GM21390 (cell line): ENCODE measurements around the gene S100P.

ENCODE experiments used
- ATAC-seq: cut with Tn5 transposase; IDR thresholded peaks from one replicate; pipeline ENCODE4 v1.9.1; 2021; ENCODE audit not compliant: unreplicated experiment

Gene S100P

DNA sequence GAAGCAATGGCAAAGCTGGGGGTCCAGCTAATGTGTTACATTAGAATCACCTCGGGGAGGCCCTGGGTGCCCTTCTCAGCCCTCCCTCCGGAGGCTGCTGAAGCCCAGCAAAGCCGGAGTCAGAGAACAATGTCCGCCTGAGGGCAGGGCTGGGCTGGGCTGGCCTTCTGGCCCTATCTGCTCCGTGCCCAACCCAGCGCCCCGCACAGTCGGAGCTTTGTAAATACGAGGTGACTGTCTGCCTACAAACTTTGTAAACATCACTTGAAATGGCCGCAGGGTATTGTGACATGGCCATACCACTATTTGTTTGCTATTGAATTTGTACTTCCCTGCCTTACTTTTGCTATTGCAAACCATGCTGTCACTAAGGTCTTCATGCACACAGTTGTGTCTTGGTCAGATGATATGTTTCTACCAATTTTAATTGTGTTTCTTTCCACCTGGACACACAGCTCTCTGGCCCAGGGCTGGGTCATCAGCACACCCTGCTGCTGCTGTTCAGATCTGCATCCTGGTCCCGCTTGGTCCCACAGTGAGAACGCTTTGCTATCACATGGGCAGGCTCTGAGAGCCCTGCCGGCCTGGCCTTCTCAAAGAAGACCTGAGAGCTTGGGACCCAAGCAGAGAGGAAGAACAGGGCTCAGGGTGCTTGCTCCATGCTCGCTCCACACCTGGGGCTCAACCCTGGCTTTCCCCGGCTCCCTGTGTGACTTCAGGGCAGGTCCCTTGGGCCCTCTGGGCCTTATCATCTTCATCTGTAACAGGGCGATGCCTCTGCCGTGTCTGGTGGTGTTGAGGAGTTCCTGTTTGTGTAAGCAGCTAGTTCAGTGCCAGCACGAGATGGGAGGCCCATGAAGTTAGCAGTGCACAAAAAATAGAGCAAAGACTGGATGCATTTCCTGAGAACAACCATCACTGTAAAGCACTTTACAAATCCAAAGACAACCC, 2.3 kb downstream of the S100P start:
- no peak for ATAC-seq

DNA sequence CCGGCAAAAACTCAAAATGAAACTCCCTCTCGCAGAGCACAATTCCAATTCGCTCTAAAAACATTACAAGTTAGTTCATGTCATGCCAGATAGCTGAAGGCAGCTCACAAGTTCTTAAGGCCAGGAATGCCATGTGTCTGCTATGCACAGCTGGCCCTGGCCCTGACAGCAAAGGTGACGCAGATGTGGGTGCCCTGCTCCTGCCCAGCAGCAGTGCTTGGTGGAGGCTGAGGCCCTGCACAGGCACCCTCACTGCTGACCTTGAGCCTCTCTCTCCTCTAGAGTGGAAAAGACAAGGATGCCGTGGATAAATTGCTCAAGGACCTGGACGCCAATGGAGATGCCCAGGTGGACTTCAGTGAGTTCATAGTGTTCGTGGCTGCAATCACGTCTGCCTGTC, 2.9 kb downstream of the S100P start:
- no peak for ATAC-seq

- no peak for ATAC-seq
Measured at GRCh38 chr4:6697131-6697530, 3.5 kb downstream of the S100P start.

GRCh38 chr4:6699388-6699787, 5.7 kb downstream of the S100P start:
- no peak for ATAC-seq

- no peak for ATAC-seq
Measured at GRCh38 chr4:6699903-6700302, 6.2 kb downstream of the S100P start.

- ATAC-seq = no peak
Measured at GRCh38 chr4:6701371-6701770, 7.7 kb downstream of the S100P start.

- ATAC-seq = no peak
Measured at GRCh38 chr4:6702761-6703160, 9.1 kb downstream of the S100P start.

DNA sequence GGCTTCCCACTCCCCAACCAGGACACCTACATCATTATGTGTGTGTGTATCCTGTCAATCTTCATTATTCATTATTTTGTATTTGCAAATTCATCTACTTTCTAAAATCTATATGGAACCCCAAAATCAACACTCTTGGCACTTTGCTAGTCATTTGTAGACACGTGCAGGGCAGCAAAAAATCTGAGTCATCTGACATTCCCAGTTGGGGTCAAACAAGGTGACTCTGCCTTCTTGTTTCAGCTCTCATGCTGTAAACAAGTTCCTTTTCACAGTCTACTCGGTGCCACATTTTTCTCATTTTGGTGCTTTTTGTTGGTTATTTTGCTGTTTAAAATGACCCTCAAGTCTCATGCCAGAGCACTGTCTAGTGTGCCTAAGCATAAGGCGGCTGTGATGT, 10.1 kb downstream of the S100P start:
- ATAC-seq = no peak

DNA sequence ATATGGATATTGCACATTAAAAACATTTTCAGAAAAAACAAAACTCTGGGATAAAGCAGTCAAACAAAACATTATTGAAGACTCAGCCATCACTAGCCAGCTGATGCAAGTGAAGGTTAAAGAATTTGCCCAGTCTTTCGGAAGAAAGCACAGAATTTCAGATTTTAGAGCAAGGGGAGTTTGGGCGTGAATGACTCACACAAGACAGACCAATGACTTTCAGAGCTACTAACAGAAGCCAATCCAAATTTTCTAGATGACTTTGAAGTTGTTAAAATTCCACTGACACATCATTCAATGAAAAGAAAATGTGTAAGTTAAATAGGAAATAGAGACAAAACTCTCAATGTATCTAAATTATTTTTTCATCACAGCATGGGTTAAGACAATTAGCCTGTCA, 12.0 kb downstream of the S100P start:
- no peak for ATAC-seq

DNA sequence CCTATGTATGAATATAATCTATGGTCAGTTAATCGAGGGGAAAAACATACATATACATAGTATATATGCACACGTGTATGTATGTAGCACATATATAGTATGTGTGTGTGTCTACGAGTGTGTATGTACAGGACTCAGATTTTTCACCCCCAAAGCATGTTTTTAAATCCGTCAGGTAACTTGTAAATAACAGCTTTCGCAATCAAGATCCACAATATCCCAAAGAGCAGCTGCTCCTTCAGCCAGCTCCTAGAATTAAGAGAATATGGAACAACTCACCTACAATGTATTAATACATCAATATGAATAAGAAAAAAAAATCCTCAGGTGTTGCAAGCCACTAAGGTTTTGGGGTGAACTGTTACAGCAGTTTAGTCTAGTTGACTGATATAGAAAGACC, 12.5 kb downstream of the S100P start:
- no peak for ATAC-seq

GRCh38 chr4:6709230-6710114, 15.8 kb downstream of the S100P start, which contains the start of gene MRFAP1L1:
TSS of gene MRFAP1L1 (minus strand) at chr4:6709865. CDS start at chr4:6709629, 236 bp downstream.
- ATAC-seq = peak; percentile 65

DNA sequence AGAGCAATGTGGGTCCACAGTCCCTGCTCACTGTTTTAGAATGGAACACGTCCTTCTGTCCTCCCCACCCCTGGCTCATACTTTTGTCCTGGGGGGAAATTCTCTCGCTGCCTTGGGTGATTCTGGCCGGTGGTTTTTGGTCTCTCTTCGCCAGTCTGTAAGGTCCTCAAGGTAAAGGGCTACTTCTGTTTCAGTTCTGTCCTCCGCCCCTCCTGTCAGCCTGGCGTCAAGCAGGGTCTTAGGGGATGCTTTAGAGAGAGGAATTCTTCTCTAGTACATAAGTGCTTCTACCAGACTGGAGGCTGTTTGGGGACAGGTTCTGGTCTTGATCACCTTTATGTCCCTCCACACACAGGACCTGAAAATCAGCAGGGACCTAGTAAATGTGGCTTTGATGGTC, 16.6 kb downstream of the S100P start:
- ATAC-seq = no peak

- ATAC-seq = no peak
Measured at GRCh38 chr4:6710996-6711395, 17.3 kb downstream of the S100P start.

DNA sequence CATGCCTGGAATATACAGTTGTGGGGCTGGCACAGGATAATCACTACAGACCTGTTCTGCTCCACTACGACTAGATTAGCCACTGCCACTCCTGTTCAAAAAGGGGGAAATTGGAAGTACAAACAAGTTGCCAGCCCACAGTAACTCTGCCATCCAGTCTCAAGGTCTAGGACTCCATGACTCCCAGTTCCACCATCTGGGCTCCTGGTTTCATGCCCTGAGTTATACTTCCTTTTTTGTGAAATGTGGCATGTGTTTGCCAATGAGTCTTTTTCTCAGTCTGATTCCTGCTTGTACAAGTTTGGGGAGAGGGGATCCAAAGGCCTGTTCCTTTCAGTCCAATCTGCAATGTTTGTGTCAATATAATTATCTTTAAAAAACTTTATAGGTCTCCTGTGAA, 21.3 kb downstream of the S100P start:
- ATAC-seq = no peak

DNA sequence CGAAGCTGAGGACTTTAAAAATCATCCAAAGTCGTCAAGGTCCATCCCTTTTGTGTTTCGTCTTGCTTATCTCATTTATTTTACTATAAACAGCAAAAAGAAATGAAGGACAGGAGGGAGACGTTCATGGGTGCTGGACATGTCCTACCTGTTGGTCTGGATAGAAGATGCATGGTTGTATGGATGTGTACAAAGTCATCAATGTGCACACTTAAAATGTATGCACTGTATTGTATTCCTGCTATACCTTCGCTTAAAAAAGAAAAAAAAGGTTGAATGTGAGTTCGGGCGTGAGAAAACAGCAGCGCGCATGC, 22.0 kb downstream of the S100P start:
- ATAC-seq = no peak

DNA sequence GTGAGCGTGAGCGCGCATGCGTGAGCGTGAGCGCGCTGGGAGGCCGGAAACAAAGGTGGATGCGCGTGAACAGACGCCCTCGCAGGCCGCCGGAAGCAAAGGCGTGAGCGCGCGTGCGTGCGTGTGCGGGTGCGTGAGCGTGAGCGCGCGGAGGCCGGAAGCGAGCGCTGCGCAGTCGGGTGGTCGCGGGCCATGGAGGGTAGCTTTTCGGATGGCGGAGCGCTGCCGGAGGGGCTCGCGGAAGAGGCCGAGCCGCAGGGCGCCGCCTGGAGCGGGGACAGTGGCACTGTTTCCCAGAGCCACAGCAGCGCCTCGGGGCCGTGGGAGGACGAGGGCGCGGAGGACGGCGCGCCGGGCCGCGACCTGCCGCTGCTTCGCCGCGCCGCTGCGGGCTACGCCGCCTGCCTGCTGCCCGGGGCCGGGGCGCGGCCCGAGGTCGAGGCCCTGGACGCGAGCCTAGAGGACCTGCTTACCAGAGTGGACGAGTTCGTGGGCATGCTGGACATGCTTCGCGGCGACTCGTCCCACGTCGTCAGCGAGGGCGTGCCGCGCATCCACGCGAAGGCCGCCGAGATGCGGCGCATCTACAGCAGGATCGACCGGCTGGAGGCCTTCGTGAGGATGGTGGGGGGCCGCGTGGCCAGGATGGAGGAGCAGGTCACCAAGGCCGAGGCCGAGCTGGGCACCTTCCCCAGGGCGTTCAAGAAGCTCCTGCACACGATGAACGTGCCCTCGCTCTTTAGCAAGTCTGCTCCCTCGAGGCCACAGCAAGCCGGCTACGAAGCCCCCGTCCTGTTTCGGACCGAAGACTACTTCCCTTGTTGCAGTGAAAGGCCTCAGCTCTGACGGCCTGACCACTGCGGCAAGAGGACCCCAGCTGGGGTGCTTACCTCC, 22.6 kb downstream of the S100P start, which contains the start of gene BLOC1S4:
Gene BLOC1S4, plus strand, starts transcription at position 157 of the 894 bp plus-strand sequence. Its CDS starts 36 bp downstream, at position 193.
- ATAC-seq = peak; percentile 74

DNA sequence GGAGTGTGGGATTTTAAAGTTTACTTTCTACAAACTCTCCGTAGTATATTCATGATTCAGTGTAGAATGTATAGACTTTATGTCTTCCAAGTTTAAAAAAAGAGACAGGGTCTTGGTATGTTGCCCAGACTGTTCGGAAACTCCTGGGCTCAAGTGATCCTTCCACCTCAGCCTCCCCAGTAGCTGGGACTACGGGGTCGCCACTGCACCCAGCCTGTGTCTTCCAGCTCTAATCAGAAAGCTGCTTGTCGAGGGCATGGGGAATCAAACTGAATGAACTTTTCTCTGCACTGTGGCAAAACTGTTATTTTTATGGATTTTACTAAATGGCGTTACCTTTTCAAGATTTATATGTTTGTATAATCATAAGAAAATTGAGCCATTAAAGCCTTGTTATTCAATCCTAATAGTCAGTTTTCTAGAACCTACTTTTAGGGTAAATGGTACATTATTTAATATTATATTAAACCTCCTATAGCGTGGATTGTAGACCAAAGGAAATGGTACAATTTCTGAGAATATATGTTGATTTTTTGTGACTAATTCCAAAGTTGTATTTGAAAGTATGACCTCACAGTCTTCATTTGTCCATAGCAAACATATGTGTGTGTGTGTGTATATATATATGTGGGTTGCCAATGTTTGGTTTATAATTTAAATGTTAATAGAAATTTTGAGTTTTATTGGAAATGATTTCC, 23.4 kb downstream of the S100P start:
- ATAC-seq = no peak

DNA sequence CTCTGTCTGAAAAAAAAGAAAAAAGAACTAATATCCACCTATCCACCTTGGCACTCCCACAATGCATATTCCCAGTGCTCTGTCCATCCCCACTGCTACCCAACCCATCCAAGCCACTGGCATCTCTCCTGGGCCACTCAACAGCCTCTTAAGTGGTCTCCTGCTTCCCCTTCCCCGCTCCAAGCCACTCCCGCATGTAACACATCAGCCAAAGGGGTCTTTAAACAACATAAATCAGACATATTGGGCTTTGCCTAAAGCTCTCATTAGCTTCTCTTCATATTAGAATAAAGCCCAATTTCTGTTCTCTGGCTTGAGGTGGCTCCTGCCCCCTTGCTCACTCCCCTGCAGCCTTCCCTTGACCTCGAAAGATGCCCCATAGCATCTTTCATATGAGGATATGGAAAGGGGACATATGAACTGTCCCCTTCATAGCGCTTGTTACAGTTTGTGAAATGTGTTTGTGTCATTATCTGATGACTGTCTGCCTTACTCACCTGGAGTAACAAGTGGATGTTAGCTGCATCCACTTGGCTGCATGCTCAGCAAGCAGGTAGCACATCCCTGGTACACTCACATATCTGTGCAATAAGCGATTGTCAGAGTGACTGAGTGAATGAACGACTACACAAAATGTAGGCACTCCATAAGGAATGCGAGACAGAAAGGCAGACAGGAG, 25.4 kb downstream of the S100P start:
- no peak for ATAC-seq

GRCh38 chr4:6719611-6720179, 26.0 kb downstream of the S100P start:
- ATAC-seq = no peak
